Measurements from ENCODE around the gene ROR1.

GRCh38 chr1:63794939-63795378, 21.1 kb downstream of the ROR1 start:
- TF ChIP-seq USF1 (CRISPR knock-in tag; IDR thresholded peaks at IDR 0.05) (no peak), ARID4B (CRISPR knock-in tag; IDR thresholded peaks at IDR 0.05; ENCODE audit: borderline replicate concordance) (no peak), TCF7 (CRISPR knock-in tag; IDR thresholded peaks at IDR 0.05; ENCODE audit: low read depth) (no peak), ATF1 (CRISPR knock-in tag; IDR thresholded peaks at IDR 0.05) (no peak), CREM (CRISPR knock-in tag; IDR thresholded peaks at IDR 0.05) (no peak), CTCF (IDR thresholded peaks at IDR 0.05) (no peak), JUN (CRISPR knock-in tag; IDR thresholded peaks at IDR 0.05) (no peak), TEAD1 (CRISPR knock-in tag; IDR thresholded peaks at IDR 0.05) (0 out of 2 replicates have a peak, but pooled peaks have one; percentile 33), CBFB (CRISPR knock-in tag; IDR thresholded peaks at IDR 0.05; ENCODE audit: low read depth) (no peak), ZBTB21 (CRISPR knock-in tag; IDR thresholded peaks at IDR 0.05; ENCODE audit: borderline replicate concordance) (no peak), CREB1 (CRISPR knock-in tag; IDR thresholded peaks at IDR 0.05) (no peak), MLX (CRISPR knock-in tag; IDR thresholded peaks at IDR 0.05) (no peak), ZBTB43 (CRISPR knock-in tag; IDR thresholded peaks at IDR 0.05) (no peak)
